Measurements from ENCODE around the gene PIAS1. TPM values are rescaled to one million over a fixed set of nuclear protein-coding genes. Genes with fewer than 3 reads are reported as not detected.
"Not testable (repeated sequence)": the region's sequence is repeated elsewhere in the genome, so short reads cannot be mapped to it uniquely, and the experiment has no call there.

The PIAS1 gene
- polyA plus RNA-seq, 4 donors, result 40.5 to 50.8 (median 49.1) TPM

DNA sequence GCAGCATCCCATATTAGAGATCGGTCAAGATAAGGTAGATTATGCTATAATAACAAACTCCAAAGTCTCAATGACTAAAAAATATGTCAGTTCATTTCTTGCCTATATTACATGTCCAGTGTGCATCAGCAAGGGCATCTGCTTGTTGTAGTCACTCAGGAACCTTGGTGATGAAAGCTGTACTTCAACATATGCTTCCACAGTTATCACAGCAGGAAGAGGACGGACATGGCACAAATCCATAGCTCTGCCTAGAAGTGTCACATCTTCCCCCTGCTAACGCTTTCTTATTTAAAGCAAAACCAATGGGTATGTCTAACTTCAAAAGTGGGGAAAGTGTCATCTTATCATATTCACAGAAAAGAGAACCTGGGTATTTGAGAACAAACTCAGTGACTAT lies 20.0 kb upstream of the PIAS1 start:
- no peak for DNase-seq (ENCODE audit: low read depth in 4 of 4, low spot score in 3 of 4)

DNA sequence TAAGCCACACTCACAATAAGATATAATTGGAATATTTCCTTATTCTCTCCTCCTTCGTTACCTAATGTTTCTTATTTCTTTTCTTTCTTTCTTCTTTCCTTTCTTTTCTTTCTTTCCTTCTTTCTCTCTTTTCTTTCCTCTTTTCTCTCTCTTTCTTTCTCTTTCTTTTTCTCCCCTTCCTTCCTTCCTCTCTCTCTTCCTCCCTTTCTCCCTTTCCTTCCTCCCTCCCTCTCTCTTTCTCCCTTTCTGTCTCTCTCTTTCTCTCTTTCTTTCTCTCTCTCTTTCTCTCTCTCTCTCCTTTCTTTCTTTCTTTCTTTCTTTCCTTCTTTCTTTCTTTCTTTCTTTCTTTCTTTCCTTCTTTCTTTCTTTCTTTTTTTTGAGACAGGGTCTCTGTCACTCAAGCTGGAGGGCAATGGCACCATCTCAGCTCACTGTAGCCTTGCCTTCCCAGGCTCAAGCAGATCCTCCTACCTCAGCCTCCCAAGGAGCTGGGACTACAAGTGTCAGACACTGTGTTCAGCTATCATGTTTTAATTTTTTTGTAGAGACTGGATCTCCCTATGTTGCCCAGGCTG lies 19.3 kb upstream of the PIAS1 start:
- no peak for DNase-seq (ENCODE audit: low read depth in 4 of 4, low spot score in 3 of 4)

DNA sequence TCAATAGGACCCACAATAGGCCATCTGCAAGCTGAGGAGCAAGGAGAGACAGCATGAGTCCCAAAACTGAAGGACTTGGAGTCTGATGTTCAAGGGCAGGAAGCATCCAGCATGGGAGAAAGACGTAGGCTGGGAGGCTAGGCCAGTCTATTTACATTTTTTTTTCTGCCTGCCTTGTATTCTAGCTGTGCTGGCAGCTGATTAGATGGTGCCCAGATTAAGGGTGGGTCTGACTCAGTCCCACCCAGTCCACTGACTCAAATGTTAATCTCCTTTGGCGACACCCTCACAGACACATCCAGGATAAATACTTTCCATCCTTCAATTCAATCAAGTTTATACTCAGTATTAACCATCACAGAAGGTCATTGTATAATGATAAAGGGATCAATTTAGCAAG lies 15.9 kb upstream of the PIAS1 start:
- DNase-seq (ENCODE audit: low read depth in 4 of 4, low spot score in 3 of 4), result no peak

DNA sequence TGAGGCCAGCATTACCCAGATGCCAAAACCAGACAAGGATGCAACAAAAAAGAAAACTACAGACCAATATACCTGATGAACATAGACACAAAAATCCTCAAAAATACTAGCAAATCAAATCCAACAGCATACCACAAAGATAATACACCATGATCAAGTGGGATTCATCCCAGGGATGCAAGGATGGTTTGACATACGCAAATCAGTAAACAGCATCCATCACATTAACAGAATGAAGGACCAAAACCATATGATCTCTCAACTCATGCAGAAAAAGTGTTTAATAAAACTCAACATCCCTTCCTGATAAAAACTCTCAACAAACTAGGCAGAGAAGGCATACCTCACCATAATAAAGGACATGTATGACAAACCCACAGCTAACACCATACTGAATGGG lies 14.0 kb upstream of the PIAS1 start:
- no peak for DNase-seq (ENCODE audit: low read depth in 4 of 4, low spot score in 3 of 4)

DNA sequence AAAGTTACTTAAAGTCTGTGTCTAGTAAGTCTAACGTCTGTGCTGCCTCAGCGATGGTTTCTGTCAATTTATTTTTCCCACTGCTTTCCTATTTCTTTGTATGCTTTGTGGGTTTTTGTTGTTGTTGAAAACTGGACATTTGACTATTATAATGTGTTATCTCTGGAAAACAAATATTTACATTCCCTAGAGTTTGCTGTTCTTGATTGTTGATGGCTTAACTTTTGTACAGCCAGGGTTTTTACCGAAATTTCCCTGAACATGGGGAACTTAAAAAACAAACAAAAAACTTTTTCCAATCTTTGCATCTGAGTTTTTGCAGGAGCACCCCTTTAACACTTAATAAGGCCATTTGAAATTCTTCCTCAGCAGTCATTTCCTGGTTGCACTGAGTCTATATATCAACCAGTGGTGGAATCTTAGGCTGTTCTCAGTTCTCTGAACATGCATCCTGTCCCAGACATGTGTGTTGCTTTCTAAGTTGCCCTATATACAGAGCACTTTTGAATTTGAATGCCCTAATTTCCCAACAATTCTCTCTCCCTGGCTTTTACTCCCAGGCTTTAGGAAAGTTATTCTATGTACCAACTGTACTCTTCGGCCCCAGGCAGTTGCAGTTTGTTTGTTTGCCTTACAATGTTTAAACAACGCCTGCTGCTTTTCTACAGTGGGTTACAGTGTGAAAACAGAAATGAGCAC lies 11.8 kb upstream of the PIAS1 start:
- DNase-seq (ENCODE audit: low read depth in 4 of 4, low spot score in 3 of 4), result no peak

DNA sequence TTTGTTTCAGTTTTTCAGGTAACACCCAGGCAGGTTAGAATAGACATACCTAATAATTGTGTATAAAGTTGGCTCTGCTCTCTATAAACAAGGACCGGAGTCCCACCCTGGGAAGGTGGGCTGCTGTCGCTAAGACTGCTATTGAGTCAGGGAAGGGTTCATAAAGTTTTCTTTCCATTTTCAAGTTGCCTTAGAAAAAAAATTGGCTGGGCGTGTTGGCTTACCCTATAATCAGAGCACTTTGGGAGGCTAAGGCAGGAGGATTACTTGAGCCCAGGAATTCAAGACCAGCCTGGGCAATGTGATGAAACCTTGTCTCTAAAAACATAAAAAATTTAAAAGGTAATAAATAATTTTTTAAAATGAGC lies 11.3 kb upstream of the PIAS1 start:
- no peak for DNase-seq (ENCODE audit: low read depth in 4 of 4, low spot score in 3 of 4)

DNA sequence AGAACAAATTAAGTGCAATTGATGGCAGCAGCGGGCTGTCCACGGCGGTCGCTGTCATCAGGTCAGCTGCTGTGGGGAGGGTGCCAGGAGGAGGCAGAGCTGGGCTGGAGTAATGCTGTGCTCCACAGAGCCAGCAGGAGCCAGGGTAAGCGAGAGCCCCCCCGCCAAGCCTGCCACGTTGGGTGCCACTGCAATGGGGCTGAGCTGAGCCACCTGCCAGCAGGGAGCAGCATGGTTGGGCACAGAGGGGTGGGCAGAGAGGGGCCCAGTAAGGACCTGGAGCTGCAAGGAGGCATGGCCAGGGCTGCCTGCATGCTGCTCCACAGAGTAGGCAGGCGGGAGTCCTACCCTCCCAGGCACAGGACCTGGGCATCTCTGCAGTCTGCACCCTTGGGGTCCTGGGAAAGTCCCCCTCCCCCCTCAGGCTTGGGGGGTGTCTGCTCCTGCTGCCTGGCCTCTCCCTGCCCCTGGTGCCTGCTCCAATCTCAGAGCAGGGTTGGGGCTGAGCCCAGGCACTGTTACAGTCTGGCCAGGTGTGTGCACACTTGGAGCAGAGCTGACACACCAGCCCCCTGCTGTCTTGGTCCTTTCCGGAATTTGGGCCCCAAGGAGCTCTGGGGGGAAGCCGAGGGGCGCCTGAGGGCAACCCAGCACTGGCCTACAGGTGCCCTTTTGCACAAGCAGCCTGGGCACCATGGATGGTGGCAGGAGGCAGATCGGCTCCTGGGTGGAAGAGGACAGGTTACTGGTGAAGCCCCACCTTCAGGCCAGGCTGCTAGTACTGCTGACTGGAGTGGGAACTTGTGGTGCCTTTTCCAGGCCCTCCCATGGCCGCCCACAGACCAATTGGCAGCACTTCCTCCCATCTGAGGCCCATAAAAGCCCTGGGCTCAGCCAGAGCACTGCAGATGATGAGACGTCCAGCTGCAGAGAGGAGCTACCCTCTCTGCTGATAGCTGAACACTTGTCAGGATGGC lies 8.5 kb upstream of the PIAS1 start:
- DNase-seq (ENCODE audit: low read depth in 4 of 4, low spot score in 3 of 4), result no peak

DNA sequence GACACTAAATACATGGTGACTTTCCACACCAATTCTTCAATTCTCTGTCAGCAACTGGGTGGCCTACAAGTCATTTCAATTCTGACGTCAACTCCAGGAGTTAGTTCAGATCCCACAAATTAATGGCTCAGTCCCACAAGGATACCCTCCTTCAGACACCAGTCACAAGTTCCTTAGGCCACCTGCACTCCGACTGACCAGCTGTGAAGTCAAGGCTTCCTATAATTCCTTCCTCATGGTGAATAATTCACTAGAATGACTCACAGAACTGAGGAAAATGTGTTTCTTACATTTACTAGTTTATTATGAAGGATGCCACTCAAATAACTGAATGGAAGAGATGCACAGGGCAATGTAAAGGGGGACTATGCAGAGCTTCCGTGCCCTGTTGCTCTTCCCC lies 6.3 kb upstream of the PIAS1 start:
- DNase-seq (ENCODE audit: low read depth in 4 of 4, low spot score in 3 of 4), result no peak

DNA sequence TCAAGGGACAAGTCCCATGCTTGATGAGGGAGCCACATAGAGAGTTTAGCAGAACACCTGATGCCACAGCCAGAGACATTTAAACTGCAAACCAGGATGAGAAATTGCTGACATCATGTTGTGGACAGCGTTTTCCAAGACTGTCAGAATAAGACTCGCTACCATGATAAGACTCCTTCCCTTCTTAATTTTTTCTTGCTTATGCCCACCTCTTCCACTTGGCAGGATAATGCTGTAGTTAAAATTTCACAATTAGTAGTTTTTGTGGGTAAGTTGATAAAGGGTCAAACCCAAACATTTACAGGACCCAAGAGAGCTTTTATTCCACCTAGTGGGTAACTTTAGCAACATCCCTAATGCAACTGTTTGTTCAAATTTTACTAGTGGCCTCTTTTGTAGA lies 3.0 kb upstream of the PIAS1 start:
- no peak for DNase-seq (ENCODE audit: low read depth in 4 of 4, low spot score in 3 of 4)

DNA sequence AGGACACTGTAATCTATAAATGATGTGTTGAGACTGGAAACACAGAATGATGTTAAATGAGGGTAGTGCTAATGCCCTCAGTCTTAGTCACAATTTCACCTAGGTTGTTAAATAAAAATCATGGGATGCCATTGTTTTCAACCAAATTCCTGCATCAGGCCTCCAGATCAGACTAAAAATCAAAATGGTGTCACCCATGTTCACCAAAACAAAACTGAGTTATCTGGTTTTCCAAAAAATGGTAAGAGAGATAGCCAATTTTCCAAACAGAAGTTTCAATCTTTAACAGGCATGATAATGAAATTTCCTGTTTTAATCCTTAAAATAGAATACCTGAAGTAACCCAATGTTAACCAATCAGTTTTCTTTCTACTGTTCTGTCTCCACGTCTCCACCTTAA lies 2.2 kb upstream of the PIAS1 start:
- no peak for DNase-seq (ENCODE audit: low read depth in 4 of 4, low spot score in 3 of 4)

DNA sequence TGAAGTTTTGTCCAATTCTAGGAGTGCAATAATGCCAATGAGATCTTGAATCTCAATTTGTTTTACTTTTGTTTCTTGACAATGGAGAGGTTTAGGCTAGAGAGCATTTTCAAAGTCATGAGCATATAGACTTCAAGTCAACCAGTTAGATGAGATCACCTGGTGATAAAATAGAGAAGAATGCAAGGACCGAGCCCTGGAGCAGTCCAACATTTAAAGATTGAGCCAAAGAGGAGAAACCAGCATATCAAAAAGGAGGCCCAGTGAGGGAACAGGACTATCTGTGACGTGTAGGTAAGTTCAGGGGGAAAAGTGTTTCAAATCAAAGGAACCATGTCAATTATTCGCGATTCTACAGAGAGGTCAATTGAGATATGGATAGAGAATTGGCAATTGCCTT lies 1.7 kb upstream of the PIAS1 start:
- no peak for DNase-seq (ENCODE audit: low read depth in 4 of 4, low spot score in 3 of 4)

DNA sequence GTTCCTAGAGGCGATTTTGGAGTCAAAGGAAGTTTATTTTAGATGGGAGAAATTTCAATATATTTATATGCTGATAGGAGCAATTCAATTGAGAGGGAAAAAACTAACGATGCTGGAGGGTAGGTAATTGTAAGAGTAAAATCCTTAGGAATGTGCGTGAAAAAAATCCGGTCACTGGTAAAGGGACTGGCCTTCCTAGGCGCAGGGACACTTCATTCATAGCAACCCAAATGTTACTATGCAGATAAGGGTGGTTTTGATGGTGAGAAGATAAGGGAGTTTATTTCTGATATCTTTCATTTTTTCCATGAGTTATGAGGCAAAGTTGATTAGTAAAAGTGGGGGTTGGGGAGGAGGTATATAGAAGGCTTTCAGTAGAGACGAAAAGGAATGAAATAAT lies 1.1 kb upstream of the PIAS1 start:
- DNase-seq (ENCODE audit: low read depth in 4 of 4, low spot score in 3 of 4), result no peak

DNA sequence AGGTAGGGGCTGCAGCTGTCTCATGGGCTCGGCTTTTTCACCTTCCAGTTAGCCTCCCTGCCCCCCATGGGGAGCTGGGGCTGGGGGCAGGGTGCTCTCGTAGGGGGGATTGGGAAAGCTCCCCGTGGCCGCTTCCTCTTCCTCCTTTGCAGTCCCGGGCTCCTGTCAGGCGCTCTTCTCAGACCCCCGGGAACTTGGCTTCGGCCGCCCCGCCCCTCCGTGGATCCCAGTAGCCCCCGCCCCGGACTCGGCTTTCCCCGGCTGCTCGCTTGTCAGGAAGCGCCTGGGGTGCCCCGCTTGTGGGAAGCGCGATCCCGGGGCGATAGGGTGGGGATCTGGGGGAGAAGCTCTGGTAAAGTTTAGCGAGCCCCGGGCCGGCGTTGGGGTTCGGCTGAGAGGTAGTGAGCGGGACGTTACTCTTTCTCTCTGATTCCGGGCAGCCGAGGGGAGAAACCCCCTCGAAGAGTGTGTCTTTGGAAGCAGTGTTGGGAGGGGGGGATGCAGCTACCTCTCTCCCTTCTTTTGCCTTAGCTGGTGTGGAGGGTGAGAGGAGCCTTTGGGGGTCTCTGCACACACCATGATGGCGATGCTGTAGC lies 611 bp downstream of the PIAS1 start:
- peak; percentile 30 to 55 (median 44) for DNase-seq (ENCODE audit: low read depth in 4 of 4, low spot score in 3 of 4)

DNA sequence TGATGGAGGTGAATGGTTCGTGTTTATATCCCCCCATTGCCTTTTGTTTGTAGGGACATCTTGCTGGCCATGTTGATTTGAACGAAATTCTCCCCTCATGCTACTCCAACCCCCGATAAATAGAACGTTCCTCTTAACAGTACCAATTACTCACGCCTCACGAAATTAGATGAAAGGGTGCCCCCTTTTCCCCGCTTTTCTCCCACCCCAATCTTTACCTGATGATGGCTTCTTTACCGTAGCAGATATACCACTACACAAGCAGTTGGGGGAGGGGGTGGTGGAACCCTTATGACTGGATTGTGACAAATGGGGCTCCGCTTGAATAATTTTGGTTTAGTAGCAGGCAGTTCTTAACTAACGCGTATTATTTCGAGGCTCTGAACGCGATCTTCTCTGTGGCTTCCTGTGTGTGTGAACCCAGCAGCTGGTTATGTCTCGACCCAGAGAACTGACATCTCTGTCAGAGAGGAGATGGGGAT lies 1.1 kb downstream of the PIAS1 start:
- peak; percentile 28 to 52 (median 37) for DNase-seq (ENCODE audit: low read depth in 4 of 4, low spot score in 3 of 4)

DNA sequence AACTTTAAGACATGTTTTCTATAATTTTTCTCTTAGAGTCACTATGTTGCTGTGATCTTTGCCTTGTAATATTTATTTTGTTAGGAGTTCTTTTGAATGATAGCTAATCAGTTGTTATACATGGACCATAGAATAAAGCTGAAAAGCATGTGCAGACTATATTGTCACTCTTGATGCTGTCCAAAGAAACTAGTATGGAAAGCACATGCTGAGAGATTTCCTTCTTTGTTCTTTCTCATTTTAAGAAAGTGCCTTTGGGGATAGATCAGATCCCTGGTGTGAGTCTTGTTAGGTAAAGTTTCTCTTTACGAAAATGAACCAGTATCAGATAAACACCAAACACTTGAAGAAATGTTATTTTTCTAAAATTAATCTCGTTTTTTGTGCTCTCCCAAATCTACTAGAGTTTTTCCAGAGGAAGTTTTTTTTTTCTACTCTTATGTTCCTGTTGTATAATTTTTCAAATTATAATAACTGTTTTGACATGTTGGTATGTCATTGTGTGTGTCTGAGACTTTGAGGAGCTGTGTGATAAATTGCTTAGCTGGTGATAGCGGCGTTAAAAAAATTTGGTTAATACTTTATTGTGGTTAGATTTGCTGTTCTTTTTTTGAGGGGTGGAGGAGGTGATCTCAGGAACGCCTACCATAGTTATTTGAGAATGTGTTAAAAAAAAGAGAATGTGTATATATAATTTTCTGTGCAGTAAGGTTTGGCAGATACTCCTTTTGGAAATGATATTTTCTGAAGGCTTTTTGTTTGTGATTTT lies 2.2 kb downstream of the PIAS1 start:
- DNase-seq (ENCODE audit: low read depth in 4 of 4, low spot score in 3 of 4), result no peak

DNA sequence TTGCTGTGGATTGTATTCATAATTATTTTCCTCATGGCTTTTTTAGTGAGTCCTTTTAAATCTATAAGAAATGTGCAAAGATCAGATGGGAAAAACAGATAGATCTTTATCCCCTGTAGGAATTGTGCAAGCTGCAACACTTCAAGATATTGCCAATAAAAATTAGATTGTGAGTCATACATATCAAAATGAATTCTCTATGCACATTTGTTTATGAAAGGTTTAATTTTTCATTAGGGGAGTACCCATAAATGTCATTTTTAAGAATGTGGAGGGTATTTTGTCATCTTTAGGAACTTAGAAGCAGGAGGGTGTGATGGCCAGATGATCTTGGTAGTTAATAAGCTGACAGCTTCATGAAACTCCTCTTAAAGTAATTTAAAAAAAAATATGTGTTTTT lies 2.9 kb downstream of the PIAS1 start:
- no peak for DNase-seq (ENCODE audit: low read depth in 4 of 4, low spot score in 3 of 4)

DNA sequence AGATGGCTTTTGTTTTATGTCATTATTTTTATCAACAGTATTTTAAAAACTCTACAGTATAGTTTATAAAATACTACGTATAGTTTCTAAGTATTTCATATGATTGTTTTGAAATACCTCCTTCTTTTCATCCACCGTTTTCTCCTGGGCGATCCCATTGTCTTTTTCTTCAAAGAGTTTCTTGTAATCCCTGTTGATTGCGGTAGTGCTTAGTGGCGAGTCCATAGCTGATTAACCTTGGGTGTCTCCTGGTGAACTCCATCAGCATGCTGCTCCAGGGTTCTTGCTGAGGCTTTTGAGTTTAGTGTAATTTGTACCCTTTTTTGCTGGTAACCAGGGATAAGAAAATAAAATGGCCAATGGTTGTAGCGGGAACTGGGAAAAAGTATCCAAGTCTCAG lies 3.6 kb downstream of the PIAS1 start:
- no peak for DNase-seq (ENCODE audit: low read depth in 4 of 4, low spot score in 3 of 4)

DNA sequence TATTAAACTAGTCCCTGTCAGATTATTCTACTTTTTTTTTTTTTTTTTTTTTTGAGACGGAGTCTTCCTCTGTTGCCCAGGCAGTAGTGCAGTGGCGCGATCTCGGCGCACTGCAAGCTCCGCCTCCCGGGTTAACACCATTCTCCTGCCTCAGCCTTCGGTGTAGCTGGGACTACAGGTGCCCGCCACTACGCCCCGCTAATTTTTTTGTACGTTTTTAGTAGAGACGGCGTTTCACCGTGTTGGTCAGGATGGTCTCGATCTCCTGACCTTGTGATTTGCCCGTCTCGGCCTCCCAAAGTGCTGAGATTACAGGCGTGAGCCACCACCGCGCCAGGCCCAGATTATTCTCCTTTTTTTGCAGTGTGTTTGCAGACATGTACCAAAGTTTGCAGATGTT lies 4.9 kb downstream of the PIAS1 start:
- not testable (repeated sequence) for DNase-seq (ENCODE audit: low read depth in 4 of 4, low spot score in 3 of 4)

DNA sequence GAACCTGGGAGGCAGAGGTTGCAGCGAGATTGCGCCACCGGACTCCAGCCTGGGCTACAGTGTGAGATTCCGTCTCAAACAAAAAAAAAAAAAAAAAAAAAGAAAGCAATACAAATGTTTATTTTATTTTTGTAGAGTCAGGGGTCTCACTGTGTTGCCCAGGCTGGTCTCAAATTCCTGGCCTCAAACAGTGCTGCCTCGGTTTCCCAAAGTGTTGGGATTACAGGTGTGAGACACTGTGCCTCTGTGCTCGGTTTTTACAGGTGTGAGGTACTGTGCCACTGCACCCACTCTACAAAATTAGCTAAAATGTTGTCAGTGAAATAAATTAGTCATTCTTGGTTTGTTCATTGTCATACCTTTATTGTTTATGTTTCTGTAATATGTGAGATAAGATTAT lies 5.5 kb downstream of the PIAS1 start:
- DNase-seq (ENCODE audit: low read depth in 4 of 4, low spot score in 3 of 4), result no peak

DNA sequence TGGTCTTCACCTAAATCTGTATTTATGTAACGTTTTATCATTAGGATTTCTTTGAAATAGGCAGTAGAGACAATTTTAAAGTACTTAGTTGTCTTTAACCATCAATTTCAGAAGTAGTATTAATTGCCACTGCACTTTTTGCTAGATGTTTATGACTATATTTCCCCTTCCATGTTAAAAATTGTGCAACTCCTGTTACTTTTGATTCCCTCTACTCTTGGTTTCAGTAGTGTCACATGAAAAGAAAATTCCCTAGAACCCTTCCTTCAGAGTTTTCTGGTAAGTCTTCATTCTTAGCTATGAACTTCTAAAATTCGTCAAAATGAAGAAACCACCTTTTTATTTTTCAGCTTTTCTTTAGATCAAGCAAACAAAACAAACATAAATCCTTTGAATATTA lies 7.1 kb downstream of the PIAS1 start:
- no peak for DNase-seq (ENCODE audit: low read depth in 4 of 4, low spot score in 3 of 4)

Measured in right renal pelvis (tissue), 4 donors.